GM19395 (cell line): Measurements from ENCODE around the gene RGS9.
"Not testable (repeated sequence)": the region's sequence is repeated elsewhere in the genome, so short reads cannot be mapped to it uniquely, and the experiment has no call there.

Source experiments
- ATAC-seq: cut with Tn5 transposase; IDR thresholded peaks from one replicate; pipeline ENCODE4 v1.9.1; 2021; ENCODE audit warnings: mild to moderate bottlenecking, moderate library complexity; ENCODE audit not compliant: unreplicated experiment

The RGS9 gene

GRCh38 chr17:65109990-65110680 lies 27.0 kb upstream of the RGS9 start:
- ATAC-seq, result no peak

- no peak for ATAC-seq
These were observed 21.3 kb upstream of the RGS9 start for GRCh38 chr17:65115839-65116238.

GRCh38 chr17:65116515-65116914 lies 20.7 kb upstream of the RGS9 start:
- not testable (repeated sequence) for ATAC-seq

- ATAC-seq, result no peak
These were observed 19.7 kb upstream of the RGS9 start for GRCh38 chr17:65117384-65118035.

- no peak for ATAC-seq
These were observed 15.8 kb upstream of the RGS9 start for GRCh38 chr17:65121368-65121767.

GRCh38 chr17:65121916-65122806 lies 15.0 kb upstream of the RGS9 start:
- peak; percentile 65 for ATAC-seq

- ATAC-seq, result peak; percentile 51
These were observed 14.1 kb upstream of the RGS9 start for GRCh38 chr17:65122836-65123756.

GRCh38 chr17:65123757-65124675 lies 13.2 kb upstream of the RGS9 start:
- ATAC-seq, result no peak

- no peak for ATAC-seq
These were observed 6.3 kb upstream of the RGS9 start for GRCh38 chr17:65130832-65131231.

GRCh38 chr17:65131240-65131639 lies 5.9 kb upstream of the RGS9 start:
- no peak for ATAC-seq

- no peak for ATAC-seq
These were observed 5.2 kb upstream of the RGS9 start for GRCh38 chr17:65131946-65132345.

GRCh38 chr17:65134035-65134434 lies 3.1 kb upstream of the RGS9 start:
- no peak for ATAC-seq

GRCh38 chr17:65139101-65139764 lies 2.1 kb downstream of the RGS9 start:
- ATAC-seq, result no peak

GRCh38 chr17:65142247-65142646 lies 5.1 kb downstream of the RGS9 start:
- ATAC-seq, result no peak

- ATAC-seq, result no peak
These were observed 6.9 kb downstream of the RGS9 start for GRCh38 chr17:65143889-65144604.

GRCh38 chr17:65145743-65146142 lies 8.6 kb downstream of the RGS9 start:
- ATAC-seq, result no peak

- ATAC-seq, result no peak
These were observed 10.8 kb downstream of the RGS9 start for GRCh38 chr17:65147955-65148354.
